ENCODE measurements around the gene HCN2. TPM values are rescaled to one million over a fixed set of nuclear protein-coding genes. Genes with fewer than 3 reads are reported as not detected.

HCN2 gene
- total and polyA plus RNA-seq, 2 of the 13 experiments (the other 11 are each of a cell fraction or from before 2014, with no cell fraction given) = 0.01 TPM; not detected in 1

DNA sequence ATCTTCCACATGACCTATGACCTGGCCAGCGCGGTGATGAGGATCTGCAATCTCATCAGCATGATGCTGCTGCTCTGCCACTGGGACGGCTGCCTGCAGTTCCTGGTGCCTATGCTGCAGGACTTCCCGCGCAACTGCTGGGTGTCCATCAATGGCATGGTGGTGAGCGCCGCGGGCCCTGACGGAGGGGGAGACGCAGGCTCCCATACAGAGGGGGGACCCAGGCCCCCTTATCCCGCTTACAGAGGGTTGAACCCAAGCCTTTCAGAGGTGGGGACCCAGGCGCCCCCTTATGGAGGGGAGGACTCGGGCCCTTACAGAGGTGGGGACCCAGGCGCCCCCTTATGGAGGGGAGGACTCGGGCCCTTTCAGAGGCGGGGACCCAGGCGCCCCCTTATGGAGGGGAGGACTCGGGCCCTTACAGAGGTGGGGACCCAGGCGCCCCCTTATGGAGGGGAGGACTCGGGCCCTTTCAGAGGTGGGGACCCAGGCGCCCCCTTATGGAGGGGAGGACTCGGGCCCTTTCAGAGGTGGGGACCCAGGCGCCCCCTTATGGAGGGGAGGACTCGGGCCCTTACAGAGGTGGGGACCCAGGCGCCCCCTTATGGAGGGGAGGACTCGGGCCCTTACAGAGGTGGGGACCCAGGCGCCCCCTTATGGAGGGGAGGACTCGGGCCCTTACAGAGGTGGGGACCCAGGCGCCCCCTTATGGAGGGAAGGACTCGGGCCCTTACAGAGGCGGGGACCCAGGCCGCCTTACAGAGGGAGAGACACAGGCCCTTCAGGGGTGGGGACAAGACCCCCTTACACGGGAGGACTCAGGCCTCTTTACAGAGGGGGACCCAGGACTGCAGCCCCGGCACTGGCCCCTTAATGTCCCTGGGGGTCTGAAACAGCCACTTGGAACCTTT lies 15.6 kb downstream of the HCN2 start (continued):
- TF ChIP-seq STAG1 (CRISPR knock-in tag; IDR thresholded peaks at IDR 0.05) = 0 out of 2 replicates have a peak, but pooled peaks have one; percentile 10

GRCh38 chr19:607301-608154 lies 17.8 kb downstream of the HCN2 start:
- no TSS peak for BruUV-seq (replicated peaks)
- CTCF ChIA-PET (ENCODE audit: low intra/inter-chr PET ratio, low total read pairs) = no interaction called here
- H3K4me1 ChIP-seq (ENCODE audit: insufficient read depth, low read length) = no peaks in the 10 kb centered on the region
- H3K4me2 ChIP-seq (ENCODE audit: low read depth, low read length) = no peak overlapping the region
- no peak overlapping the region for H2AFZ ChIP-seq (ENCODE audit: low read length)
- 74% methylated on average over 13 of the region's 30 CpGs for WGBS (ENCODE audit: low lambda C conversion rate)
- FAIRE-seq (no peak), ATAC-seq (no peak), DNase-seq (ENCODE audit: low spot score) (no peak)
- H3K4me3 ChIP-seq (replicated peaks in 1 of 3; ENCODE audit: insufficient read depth in 1 of 3, low read depth in 2 of 3, low read length in 3 of 3) = no peak overlapping the region
- no peak for TF ChIP-seq ZSCAN21 (CRISPR knock-in tag; IDR thresholded peaks at IDR 0.05; ENCODE audit: borderline replicate concordance)
- TF ChIP-seq POLR2G (IDR thresholded peaks at IDR 0.05; ENCODE audit: low read depth, low read length) = no peak
- TF ChIP-seq, protein P1, sequence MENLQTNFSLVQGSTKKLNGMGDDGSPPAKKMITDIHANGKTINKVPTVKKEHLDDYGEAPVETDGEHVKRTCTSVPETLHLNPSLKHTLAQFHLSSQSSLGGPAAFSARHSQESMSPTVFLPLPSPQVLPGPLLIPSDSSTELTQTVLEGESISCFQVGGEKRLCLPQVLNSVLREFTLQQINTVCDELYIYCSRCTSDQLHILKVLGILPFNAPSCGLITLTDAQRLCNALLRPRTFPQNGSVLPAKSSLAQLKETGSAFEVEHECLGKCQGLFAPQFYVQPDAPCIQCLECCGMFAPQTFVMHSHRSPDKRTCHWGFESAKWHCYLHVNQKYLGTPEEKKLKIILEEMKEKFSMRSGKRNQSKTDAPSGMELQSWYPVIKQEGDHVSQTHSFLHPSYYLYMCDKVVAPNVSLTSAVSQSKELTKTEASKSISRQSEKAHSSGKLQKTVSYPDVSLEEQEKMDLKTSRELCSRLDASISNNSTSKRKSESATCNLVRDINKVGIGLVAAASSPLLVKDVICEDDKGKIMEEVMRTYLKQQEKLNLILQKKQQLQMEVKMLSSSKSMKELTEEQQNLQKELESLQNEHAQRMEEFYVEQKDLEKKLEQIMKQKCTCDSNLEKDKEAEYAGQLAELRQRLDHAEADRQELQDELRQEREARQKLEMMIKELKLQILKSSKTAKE (CRISPR knock-in tag; IDR thresholded peaks at IDR 0.05; ENCODE audit: borderline replicate concordance) = no peak
- no peak for TF ChIP-seq HMGA1 (CRISPR knock-in tag; conservative IDR thresholded peaks at IDR 0.05)
- no peak for TF ChIP-seq ARNTL (CRISPR knock-in tag; IDR thresholded peaks at IDR 0.05)
- no peak for TF ChIP-seq ZNF652 (CRISPR knock-in tag; IDR thresholded peaks at IDR 0.05; ENCODE audit: borderline replicate concordance, low read depth)
- TF ChIP-seq ZNF138 (CRISPR knock-in tag; IDR thresholded peaks at IDR 0.05; ENCODE audit: low read depth) = no peak
- TF ChIP-seq BHLHE40 (IDR thresholded peaks at IDR 0.05; ENCODE audit: low read length) = no peak
- H3K27ac ChIP-seq (ENCODE audit: extremely low read length, insufficient read depth, low read length) = no peak overlapping the region
- POLR2A ChIA-PET = no interaction called here
- intact Hi-C loops (cut with micrococcal nuclease; ENCODE audit: unreplicated experiment) = no loop called here
- no peaks in the 10 kb centered on the region for H3K36me3 ChIP-seq (replicated peaks in 1 of 2; ENCODE audit: control insufficient read depth in 1 of 2, insufficient read depth in 2 of 2, low read length in 2 of 2)
- in situ Hi-C loops (cut with HindIII; ENCODE audit: extremely low pct_ligation_motif_present, low pct_unique_long_range_greater_than_20kb) = no loop called here
- no peak overlapping the region for H3K9ac ChIP-seq (ENCODE audit: insufficient read depth, low read depth, low read length)
- H3K79me2 ChIP-seq (ENCODE audit: insufficient read depth, low read length) = no peaks in the 10 kb centered on the region
- H3K9me3 ChIP-seq (ENCODE audit: low read length) = no peaks in the 10 kb centered on the region
- no peaks in the 10 kb centered on the region for H4K20me1 ChIP-seq (ENCODE audit: insufficient read depth, low read length)
- H3K27me3 ChIP-seq (ENCODE audit: control insufficient read depth in 1 of 2, insufficient read depth in 2 of 2, low read length in 2 of 2) = 0 out of 5 replicates have a peak, but pooled peaks cover 0 to under 1% of the 10 kb centered on the region in 2 experiments

Measured in HepG2 (cell line).